Smooth muscle cell of the brain vasculature (primary cell): ENCODE data around the gene KIAA0513.

Source experiments
- DNase-seq: peaks from one replicate; pipeline ENCODE4 v3.0.0-alpha.2; 2012; ENCODE audit warnings: low read depth, low spot score

KIAA0513 gene

GRCh38 chr16:85072076-85072860, 44.7 kb downstream of the KIAA0513 start:
- no peak for DNase-seq

GRCh38 chr16:85072947-85073346, 45.4 kb downstream of the KIAA0513 start:
- DNase-seq = no peak

GRCh38 chr16:85074225-85074914, 46.8 kb downstream of the KIAA0513 start:
- no peak for DNase-seq

GRCh38 chr16:85075236-85075924, 47.8 kb downstream of the KIAA0513 start:
- no peak for DNase-seq

- no peak for DNase-seq
These were observed 49.4 kb downstream of the KIAA0513 start for GRCh38 chr16:85077039-85077438.

GRCh38 chr16:85077576-85078125, 50.1 kb downstream of the KIAA0513 start:
- DNase-seq = no peak

GRCh38 chr16:85078226-85078625, 50.6 kb downstream of the KIAA0513 start:
- DNase-seq = no peak

GRCh38 chr16:85078952-85079351, 51.4 kb downstream of the KIAA0513 start:
- no peak for DNase-seq

GRCh38 chr16:85079785-85080570, 52.4 kb downstream of the KIAA0513 start:
- no peak for DNase-seq

GRCh38 chr16:85081038-85081437, 53.4 kb downstream of the KIAA0513 start:
- DNase-seq = no peak

GRCh38 chr16:85081765-85082164, 54.2 kb downstream of the KIAA0513 start:
- DNase-seq = no peak

- no peak for DNase-seq
These were observed 54.8 kb downstream of the KIAA0513 start for GRCh38 chr16:85082173-85083050.

GRCh38 chr16:85083051-85083639, 55.5 kb downstream of the KIAA0513 start:
- DNase-seq = no peak

GRCh38 chr16:85084841-85085510, 57.4 kb downstream of the KIAA0513 start:
- no peak for DNase-seq

- DNase-seq = no peak
These were observed 58.1 kb downstream of the KIAA0513 start for GRCh38 chr16:85085721-85086120.

- no peak for DNase-seq
These were observed 59.0 kb downstream of the KIAA0513 start for GRCh38 chr16:85086347-85087291.

GRCh38 chr16:85087899-85088569, 60.4 kb downstream of the KIAA0513 start:
- DNase-seq = no peak
